Esophagus muscularis mucosa (tissue), 4 donors: Measurements from ENCODE around the gene GUCY1B1.

Experiments
- EP300 ChIP-seq: sonication (generic); formaldehyde crosslinking; IDR thresholded peaks from one replicate; pipeline ENCODE4 v1.6.1; 2017; ENCODE audit warnings: antibody characterized with exemption
- POLR2A ChIP-seq: fragments of 450-650 bp; IDR thresholded peaks from one replicate; pipeline ENCODE4 v1.6.1; 2017; ENCODE audit warnings: antibody characterized with exemption, moderate library complexity, mild to moderate bottlenecking, low read depth
- POLR2AphosphoS5 ChIP-seq, 2 donors: sonication (generic); formaldehyde crosslinking; IDR thresholded peaks; one replicate each; pipeline ENCODE4 v1.6.1; 2017; ENCODE audit warnings: antibody characterized with exemption in 2 of 2
- TF ChIP-seq, protein P1 (sequence below), 3 experiments: fragments of 200-600 bp in 2 of 3; fragments of 450-650 bp in 1 of 3; sonication (generic) in 2 of 3; IDR thresholded peaks; one replicate each; pipeline ENCODE4 v1.5.1; 2017 to 2019; ENCODE audit warnings: antibody characterized with exemption in 3 of 3, mild to moderate bottlenecking in 2 of 3, moderate library complexity in 1 of 3

DNA sequence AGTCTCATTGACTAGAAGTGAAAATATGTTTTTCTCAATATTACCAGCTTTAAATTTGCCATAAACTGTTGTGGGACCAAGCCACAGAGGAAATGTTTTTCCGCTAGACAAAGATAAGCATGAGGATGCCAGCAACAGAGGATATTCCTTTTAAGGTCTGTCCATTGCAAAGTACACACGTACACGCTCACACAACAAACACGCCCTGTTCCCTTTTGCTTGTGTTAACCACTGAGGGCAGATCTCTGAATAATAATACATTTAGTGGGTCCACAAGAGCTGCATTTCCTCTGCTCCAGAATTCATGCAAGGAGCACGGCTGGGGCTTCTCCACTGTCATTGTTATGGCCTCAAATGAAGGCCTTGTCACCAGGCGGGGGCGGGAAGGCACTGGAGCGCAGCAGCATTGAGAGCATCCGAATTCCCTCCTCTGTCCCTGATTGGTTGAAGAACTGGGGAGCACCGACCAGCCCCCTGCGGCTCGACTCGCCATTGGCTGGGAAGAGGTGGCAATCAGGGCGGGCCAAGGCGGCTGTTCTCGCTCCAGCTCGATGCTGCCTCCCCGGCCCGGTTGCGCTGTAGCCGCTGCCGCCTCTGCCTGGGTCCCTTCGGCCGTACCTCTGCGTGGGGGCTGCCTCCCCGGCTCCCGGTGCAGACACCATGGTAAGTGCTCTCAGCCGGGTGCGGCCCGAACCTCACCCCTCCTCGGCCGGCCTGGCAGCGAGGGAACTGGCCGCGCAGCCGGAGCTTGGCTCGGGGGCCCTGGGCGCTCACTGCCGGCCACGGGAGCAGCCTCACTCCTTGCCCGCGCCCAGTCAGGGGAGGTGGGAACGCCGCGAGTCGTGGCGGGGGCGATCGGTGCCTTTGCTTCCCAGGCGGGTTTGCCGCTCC, at the start of gene GUCY1B1:
- peak; percentile 61 to 86 for TF ChIP-seq POLR2AphosphoS5 (IDR thresholded peaks at IDR 0.05)
- TF ChIP-seq, protein P1, sequence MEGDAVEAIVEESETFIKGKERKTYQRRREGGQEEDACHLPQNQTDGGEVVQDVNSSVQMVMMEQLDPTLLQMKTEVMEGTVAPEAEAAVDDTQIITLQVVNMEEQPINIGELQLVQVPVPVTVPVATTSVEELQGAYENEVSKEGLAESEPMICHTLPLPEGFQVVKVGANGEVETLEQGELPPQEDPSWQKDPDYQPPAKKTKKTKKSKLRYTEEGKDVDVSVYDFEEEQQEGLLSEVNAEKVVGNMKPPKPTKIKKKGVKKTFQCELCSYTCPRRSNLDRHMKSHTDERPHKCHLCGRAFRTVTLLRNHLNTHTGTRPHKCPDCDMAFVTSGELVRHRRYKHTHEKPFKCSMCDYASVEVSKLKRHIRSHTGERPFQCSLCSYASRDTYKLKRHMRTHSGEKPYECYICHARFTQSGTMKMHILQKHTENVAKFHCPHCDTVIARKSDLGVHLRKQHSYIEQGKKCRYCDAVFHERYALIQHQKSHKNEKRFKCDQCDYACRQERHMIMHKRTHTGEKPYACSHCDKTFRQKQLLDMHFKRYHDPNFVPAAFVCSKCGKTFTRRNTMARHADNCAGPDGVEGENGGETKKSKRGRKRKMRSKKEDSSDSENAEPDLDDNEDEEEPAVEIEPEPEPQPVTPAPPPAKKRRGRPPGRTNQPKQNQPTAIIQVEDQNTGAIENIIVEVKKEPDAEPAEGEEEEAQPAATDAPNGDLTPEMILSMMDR (IDR thresholded peaks at IDR 0.05) = peak; percentile 30 to 67 (median 36)
- TF ChIP-seq POLR2A = peak; percentile 11
- no peak for TF ChIP-seq EP300
